Measurements from ENCODE around the gene KIAA0408.
"Not testable (repeated sequence)": the region's sequence is repeated elsewhere in the genome, so short reads cannot be mapped to it uniquely, and the experiment has no call there.

The KIAA0408 gene

DNA sequence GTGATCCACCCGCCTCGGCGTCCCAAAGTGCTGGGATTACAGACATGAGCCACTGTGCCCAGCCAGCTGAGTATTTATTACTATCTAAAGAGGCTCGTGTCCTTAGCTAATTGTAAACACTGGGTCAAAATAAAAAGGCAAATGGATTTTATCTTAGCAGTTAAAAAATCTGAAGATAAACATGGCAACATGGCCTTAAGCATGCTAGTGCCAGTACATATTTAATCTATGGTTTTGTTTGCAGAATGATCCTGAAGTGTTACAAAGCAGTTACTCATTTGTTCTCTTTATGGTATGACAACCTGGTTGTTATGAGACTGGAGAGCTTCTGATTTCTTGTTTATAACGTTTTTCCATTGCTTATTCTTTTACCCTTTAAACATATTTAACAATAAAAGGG, 3.9 kb upstream of the KIAA0408 start:
- DNase-seq (ENCODE audit: low read depth in 2 of 2): no peak

DNA sequence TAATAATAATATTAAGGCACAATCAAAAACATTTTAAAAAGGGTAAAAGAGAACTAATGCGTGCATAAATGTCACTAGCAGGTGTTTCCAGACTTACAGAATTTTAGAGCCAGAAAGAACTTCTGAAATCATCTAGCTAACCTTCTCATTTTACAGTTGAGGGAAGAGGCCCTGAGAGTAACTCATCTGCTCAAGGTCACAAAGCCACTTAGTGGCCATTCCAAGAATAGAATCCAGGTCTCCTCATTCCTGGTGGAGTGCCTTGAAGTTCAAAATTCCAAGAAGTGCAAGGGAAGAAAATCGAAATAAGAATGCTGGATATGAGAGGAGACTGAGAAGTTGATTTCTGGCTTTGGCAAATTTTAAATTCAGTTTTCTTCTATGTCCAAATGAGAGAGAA, 3.2 kb upstream of the KIAA0408 start:
- DNase-seq (ENCODE audit: low read depth in 2 of 2): no peak

DNA sequence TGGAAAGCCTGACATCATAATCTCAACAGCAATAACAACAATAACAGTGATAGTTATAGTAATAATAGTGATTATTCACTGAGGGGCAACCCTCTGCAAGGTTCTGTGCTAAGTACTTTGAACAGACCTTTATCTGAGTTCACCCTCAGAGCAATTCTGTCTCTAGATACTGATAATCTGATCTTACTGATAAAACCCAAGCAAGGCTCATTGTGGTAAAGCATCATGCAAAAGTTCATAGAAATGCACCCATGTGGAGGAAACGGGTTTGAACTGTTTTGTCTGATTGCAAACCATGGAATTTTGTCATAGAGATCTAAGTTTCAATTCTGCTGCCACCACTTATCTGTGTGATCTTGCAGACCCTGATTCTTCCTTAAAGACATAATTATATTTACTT, 1.3 kb upstream of the KIAA0408 start:
- no peak for DNase-seq (ENCODE audit: low read depth in 2 of 2)

DNA sequence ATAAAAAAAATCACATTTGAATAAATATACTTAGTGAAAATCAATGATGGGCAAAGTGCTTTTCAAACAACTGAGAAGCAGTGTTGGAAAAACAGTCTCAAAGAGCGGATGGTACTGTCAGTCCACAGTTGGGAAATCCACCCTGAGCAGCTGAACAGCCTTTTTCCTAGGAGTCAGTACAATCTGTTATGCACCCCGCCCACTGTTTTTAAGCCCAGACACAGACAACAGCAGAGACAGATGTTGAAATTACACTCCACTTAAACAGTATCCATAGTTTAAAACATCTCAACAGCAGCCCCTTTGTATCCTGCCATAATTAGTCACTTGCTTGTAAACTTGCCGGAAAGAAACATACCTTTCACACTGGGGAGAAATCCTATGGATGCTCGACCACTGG, 372 bp downstream of the KIAA0408 start:
- no peak for DNase-seq (ENCODE audit: low read depth in 2 of 2)

DNA sequence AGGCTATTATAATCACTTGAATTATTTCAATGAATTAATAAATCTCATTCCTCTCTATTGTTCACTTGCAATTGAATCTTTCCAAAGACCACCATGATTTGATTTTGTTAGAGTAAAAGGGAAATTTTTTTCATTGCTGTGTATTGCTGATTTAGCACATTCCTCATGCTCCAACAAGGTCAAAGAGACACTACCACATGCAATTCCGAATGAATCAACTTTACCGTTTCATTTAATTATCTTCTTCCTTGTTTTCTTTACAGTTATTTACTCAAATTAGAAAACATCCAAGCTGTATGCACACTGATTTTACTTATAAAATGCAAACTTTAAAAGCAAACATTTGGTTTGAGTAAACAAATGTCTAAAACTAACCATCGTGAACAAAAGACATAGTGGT, 967 bp downstream of the KIAA0408 start:
- no peak for DNase-seq (ENCODE audit: low read depth in 2 of 2)

DNA sequence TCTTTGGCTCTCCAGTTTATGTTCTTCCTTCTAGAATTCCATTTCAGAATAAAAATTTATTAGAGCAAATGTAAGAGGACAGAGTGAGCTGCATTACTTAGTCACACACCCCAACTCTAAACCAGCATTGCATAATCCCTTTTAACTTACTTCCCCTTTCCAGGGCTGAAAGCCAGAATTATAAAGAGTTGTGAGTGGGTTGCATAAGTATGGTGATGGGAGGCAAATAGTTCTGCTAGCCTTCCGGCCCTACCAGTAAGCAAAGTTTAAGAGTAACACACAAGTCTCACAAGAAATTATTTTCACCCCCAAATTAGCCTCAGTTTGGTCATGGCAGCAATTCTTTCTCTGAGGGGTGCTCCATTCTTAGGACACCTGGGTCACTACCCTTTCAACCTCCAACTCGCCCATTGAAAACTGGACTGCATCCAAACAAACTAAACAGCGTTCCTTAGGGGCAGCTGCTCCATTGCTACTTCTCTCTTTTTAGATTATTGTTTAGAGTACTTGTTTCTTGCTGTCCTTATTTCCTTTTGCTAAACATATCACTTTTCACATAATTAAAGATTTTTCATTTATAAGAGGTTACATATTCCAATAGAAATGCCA, 1.6 kb downstream of the KIAA0408 start:
- no peak for DNase-seq (ENCODE audit: low read depth in 2 of 2)

DNA sequence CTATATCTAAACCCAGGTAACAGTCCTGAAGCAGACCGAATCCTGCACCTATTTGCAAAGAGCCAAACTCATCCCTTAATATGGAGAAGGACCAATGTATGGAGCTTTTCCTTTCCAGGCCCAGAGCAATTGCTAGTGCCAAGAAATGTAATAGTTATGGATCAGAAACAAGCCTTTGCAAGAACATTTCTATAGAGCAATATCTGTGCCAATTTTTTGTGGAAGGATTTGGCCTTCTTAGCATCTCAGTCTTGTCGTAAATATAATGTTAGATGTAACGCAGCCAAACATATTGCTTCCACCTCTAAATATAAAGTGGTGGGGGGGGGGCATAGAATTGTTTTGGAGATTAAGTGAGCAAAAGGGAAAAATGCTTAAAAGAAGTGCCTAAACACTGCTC, 2.7 kb downstream of the KIAA0408 start:
- DNase-seq (ENCODE audit: low read depth in 2 of 2): no peak

DNA sequence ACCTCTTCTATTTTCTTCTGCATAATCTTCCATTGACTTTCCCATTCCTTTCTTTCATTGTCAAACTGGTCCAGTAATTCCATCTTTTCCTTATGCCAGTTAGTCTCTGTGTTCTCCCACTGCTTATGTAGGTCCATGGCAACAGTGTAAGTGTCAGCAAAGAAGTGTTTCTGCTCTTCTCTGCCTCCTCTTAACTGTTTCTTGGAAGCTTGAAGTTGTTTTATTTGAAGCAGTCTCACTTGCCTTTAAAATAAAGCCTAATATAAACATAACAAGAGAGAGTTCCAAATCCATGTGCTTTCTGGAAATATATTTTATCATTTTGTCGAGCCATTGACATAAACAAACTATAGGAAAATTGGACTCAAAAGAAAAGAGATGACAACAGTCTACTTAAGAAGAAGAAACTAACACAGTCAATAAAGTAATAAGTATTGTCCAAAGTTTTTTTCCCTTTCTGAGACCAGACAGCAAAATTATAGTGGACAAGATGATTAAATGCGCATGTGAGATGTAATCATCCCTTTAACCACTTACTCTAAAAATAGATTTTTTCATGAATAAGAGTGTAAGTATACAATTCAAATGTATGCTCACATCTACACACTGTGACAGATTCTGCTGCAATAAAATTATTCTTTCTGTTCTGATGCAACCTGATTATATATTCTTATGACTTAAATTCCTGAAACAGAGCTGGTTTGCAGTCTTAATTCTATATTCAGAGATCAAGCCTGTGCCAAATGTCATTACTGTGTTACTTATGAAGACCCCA, 5.2 kb downstream of the KIAA0408 start:
- DNase-seq (ENCODE audit: low read depth in 2 of 2): no peak

DNA sequence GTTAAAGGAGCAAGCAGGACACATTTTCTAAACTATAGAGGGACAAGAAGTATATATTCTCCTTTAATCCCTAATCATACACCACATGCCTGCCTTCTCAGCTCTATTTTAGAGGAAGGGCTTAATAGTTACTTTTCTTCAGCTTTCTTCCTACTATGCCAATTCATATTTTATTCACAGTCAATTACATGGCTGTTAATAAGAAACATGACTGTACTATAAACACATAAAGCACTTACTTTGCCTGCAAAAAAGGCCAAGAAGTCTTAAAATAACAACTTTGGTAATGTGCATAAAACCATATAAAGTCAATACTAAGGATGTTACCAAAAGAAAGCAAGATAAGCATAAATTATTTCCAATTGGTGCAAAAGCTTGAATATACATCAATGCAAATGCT, 6.4 kb downstream of the KIAA0408 start:
- DNase-seq (ENCODE audit: low read depth in 2 of 2): no peak

DNA sequence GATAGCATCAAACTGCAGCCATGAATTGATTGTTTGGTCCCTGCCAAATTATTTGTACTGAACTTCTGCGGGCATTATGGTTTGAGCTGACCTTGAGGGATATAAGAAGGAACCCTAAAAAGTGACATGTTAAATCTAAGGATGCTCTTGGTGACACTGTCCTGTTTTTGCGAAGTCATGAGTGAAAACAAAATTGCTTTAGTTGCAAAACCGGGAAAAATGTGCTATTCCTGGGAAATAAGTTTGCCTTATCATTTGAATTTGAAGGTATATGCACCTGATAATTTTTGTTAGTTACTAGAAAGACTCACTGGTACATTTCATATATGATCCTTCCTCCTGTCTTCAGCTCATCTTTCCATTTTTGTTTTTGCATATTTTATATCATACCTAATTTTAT, 7.8 kb downstream of the KIAA0408 start:
- no peak for DNase-seq (ENCODE audit: low read depth in 2 of 2)

DNA sequence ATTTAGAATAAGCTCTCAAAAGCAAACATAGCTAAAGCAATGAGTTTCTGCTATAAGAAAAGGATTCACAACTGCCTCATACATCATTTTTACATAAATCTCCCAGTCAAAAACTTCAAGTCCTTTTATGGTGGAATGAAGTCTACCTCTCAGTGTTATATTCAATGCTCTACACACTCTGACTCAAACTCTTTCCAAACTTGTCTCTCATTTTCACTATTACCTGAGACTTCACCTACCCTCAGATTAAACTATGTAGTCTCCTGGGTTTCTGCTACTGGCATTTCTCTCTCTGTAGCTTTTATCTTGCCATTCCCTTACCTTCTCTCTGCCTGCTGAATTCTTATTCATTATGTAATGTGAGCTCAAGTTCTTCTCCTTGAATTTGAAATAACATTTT, 11.4 kb downstream of the KIAA0408 start:
- DNase-seq (ENCODE audit: low read depth in 2 of 2): no peak

DNA sequence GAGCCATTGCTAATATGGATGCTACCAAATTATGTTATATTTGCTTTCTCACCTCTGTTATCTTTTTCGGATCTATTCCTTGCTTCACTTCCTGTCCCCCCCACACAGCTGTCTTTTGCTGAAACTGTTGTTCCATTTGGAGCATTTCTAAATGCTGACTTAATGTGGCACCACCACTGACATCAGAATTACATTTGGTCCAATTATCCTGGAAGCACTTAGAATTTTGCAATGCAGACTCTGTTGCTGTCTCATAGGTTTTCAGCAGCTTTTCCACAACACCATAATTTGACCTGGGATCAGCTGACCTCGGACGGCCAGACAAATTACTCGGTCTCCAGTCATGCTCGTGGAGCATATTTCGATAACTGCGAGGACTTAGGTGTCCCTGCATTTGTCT, 12.8 kb downstream of the KIAA0408 start:
- no peak for DNase-seq (ENCODE audit: low read depth in 2 of 2)

DNA sequence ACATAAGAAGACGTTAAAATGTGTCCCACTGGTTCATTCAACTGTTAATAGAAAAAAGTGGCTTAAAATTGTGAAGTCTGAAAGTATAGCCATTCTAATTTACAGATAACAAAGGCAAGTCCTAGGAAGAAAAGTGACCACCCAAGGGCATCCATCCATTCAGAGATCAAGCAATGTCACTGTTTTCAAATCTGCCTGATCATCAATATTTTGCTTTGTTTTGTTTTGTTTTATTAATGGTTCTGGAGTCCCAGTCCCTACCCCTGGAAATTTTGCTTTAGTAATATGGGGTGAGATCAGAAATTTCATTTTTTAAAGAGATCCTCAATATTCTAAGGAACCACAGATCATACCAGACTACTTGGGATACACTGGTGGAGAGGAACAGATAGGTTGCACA, 17.3 kb downstream of the KIAA0408 start:
- DNase-seq (ENCODE audit: low read depth in 2 of 2): no peak

DNA sequence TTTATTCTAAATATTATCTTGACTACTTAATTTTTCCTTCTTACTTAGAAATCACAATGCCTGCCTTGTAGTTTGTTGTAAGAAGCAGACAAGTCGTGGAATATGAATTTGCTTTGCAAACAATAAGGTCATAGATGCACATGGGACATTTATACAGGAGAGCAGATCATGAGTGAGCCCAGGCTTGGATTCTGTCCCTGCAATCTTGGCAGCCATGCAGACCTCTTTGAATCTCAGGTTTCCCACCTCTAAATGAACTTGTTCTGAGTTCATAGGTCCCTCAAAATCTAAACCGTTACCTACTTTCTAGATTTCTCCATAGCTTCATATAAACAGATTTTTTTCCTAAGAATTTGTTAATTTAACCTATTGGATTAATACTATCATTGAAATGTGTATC, 19.5 kb downstream of the KIAA0408 start:
- no peak for DNase-seq (ENCODE audit: low read depth in 2 of 2)

DNA sequence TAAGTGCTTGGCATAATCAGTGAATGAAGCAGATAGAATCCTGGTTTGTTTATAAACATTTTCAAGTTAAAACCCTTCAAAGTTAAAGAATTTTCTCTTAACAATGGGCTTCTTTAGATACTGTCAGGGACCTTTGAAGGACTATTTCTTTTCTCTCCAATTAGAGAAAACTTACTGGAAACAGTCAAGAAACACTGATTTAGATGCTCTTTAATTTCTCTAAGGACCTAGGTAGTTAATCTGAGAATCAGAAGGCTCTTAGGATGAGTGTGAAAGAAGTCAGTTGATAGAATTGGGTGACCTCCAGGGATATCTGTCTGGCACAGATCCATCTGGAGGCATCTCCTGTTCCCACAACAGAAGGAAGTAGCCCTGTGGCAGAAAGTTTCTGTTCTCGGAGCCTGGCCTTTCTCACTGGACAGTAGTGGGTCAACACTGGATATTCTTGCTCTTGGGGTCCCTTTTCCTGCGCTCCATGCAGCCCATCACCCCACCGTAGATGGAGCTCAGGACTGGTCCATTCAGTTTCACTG, 22.5 kb downstream of the KIAA0408 start:
- no peak for DNase-seq (ENCODE audit: low read depth in 2 of 2)

DNA sequence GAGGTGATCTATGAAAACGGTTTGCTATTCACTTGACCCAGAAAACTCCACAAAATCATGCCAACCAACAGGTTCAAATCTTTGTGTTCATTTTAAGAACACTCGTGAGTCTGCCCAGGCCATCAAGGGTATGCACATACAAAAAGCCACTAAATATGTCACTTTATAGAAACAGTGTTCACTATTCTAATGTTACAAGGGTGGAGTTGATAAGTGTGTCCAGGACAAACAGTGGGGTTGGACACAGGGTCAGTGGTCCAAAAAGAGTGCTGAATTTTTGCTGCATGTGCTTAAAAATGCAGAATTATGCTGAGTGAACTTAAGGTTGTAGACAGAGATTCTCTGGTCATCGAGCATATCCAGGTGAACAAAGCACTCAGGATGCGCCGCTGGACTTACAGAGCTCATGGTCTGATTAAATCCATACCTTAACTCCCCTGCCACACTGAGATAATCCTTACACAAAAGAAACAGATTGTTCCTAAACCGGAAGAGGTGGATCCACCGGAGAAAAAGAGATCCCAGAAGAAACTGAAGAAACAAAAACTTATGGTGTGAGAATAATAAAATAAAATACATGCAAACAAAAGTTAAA, 23.5 kb downstream of the KIAA0408 start:
- no peak for DNase-seq (ENCODE audit: low read depth in 2 of 2)

DNA sequence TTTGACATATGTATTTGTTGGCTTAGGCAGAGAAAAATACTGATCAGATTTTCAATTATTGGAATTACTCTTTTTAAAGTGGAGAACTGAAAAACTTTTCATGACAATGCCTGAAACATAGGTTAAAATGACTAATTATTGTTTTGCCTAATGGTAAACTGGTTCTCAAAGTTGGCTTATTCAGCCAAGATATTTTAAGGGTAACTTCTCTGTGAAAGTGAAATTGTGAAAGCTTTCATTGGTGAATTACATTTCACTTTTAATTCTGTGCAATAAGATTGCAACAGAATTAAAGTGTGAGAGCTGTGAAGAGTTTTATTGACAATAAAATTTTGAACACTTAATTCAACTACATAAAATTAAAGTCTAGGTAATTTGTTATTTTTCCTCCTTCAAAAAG, 24.5 kb downstream of the KIAA0408 start:
- DNase-seq (ENCODE audit: low read depth in 2 of 2): no peak

DNA sequence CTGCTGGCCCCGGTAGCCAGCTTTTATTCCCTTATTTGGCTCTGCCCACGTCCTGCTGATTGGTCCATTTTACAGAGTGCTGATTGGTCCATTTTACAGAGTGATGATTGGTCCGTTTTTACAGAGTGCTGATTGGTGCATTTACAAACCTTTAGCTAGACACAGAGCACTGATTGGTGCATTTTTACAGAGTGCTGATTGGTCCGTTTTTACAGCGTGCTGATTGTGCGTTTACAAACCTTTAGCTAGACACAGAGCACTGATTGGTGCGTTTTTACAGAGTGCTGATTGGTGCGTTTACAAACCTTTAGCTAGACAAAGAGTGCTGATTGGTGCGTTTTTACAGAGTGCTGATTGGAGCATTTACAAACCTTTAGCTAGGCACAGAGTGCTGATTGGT, 30.6 kb downstream of the KIAA0408 start:
- not testable (repeated sequence) for DNase-seq (ENCODE audit: low read depth in 2 of 2)

DNA sequence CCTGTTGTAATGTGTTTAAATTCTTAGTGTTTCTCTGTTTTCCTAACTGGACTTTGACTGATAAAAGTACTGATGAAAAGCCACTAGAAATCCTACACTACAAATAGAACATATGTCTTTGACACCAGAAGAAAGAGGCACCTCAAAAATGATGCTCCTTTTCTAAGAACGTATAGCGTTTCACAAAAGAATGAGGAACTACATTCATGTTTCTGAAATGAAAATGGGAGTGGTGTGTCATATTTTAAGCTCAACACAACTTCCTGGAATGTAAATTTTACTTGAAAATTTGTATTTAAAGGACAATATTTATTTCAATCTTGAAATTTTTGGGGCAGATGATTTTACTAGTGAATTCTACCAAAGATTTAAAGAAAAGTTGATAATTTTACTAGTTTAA, 35.3 kb downstream of the KIAA0408 start:
- DNase-seq (ENCODE audit: low read depth in 2 of 2): no peak

DNA sequence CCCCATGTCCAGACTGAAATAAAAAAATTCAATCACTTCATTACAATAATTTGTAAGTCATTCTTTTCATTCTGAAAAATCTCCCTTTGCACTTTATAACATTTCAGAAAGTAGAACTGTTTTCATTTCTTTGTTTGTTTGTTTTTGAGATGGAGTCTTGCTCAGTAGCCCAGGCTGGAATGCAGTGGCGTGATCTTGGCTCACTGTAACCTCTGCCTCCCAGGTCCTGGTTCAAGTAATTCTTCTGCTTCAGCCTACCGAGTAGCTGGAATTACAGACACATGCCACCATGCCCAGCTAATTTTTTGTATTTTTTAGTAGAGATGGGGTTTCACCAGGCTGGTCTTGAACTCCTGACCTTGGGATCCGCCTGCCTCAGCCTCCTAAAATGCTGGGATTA, 38.0 kb downstream of the KIAA0408 start:
- DNase-seq (ENCODE audit: low read depth in 2 of 2): not testable (repeated sequence)

DNA sequence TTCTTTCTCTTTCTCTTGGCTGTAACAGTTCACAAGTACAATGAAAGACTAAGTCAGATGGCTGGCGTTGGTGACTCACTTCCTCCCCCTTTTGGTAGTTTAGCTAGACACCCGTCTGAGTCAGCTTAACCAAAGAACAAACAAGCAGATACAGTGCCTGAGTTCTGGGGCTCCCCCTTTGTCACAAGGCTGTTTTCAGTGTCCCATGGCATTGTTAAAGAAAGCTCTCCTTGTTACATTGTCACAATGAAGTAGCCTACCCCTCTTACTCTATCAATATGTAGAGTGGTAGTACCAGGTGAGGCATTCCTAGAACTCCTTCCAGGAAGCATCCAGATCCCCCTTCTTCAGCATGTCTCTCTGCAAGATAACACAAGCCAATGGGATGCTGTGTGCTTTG, 38.6 kb downstream of the KIAA0408 start:
- peak; percentile 36 to 45 for DNase-seq (ENCODE audit: low read depth in 2 of 2)

DNA sequence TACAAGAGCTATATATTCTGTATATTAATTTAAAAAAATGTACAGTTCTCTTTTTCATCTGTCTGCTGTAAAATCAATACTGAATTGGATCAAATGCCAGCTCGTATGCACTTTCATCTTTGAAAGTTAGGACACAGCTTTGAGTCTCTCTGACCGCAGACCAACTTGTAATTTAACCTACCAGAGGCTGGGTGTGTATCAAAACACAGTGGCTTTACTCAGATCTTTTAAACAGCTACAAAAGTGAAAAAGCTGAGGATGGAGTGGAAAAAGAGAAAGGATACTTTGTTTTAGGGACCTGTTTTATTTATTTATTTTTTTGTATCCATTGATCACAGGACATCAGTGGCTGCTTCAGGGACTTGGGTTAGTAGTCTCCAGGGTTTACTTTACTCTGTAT, 44.1 kb downstream of the KIAA0408 start:
- DNase-seq (ENCODE audit: low read depth in 2 of 2): no peak

DNA sequence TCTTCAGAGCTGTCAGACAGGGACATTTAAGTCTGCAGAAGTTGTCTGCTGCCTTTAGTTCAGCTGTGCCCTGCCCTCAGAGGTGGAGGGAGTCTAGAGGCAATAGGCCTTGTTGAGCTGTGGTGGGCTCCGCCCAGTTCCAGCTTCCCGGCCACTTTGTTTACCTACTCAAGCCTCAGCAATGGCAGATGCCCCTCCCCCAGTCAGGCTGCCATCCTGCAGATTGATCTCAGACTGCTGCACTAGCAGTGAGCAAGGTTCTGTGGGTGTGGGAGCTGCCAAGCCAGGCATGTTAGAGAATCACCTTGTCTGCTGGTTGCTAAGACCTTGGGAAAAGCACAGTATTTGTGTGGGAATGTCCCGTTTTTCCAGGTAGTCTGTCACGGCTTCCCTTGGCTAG, 46.1 kb downstream of the KIAA0408 start:
- DNase-seq (ENCODE audit: low read depth in 2 of 2): not testable (repeated sequence)

Data from stimulated activated CD4-positive, alpha-beta T cell treated with anti-CD3 and anti-CD28 coated beads, Interleukin-1b, Interleukin-23, amount 100 ng/mL, for 1 hour (primary cell).